Activated CD4-positive, alpha-beta T cell treated with anti-CD3 and anti-CD28 coated beads for 36 hours (primary cell): ENCODE measurements around the gene MTNR1B. TPM values are rescaled to one million over a fixed set of nuclear protein-coding genes. Genes with fewer than 3 reads are reported as not detected.

Experiments
- ATAC-seq: fragments of 200-7000 bp; cut with Tn5 transposase; one replicate; pipeline ENCODE4 v1.10.0; 2021; ENCODE audit warnings: mild to moderate bottlenecking, moderate library complexity
- CTCF ChIA-PET: fragments of 350-600 bp; sonication (Branson Sonifier 250); formaldehyde crosslinking; loops from one replicate; lab custom pipeline; 2021; ENCODE audit warnings: antibody characterized with exemption; lab: Charles Lee
- POLR2A ChIA-PET: fragments of 350-600 bp; sonication (Branson Sonifier 250); formaldehyde crosslinking; loops from one replicate; lab custom pipeline; 2021; ENCODE audit warnings: antibody characterized with exemption, inconsistent platforms; lab: Charles Lee
- DNase-seq: peaks from one replicate; pipeline ENCODE4 v3.0.0-alpha.2; 2020
- H3K27ac Mint-ChIP-seq: one replicate; pipeline ENCODE4 v1.8.0; 2021; ENCODE audit warnings: mixed read lengths
- H3K27me3 Mint-ChIP-seq: one replicate; pipeline ENCODE4 v1.8.0; 2021; ENCODE audit warnings: mixed read lengths
- H3K36me3 Mint-ChIP-seq: one replicate; pipeline ENCODE4 v1.8.0; 2021; ENCODE audit warnings: low read depth, mixed read lengths
- H3K4me1 Mint-ChIP-seq: one replicate; pipeline ENCODE4 v1.8.0; 2021; ENCODE audit warnings: mixed read lengths
- H3K4me3 Mint-ChIP-seq: one replicate; pipeline ENCODE4 v1.8.0; 2021; ENCODE audit warnings: mild to moderate bottlenecking, moderate library complexity, mixed read lengths
- H3K9me3 Mint-ChIP-seq: one replicate; pipeline ENCODE4 v1.8.0; 2021; ENCODE audit warnings: low read depth, mixed read lengths
- intact Hi-C, 2 experiments: fragments of 100-400 bp; cut with DNase I in 1 of 2; cut with micrococcal nuclease in 1 of 2; formaldehyde crosslinking; loops; one replicate each; pipeline versions ENCODE4 v1.14.2 to v1.15.1; 2022 to 2024; cut with DNase I, micrococcal nuclease
- total RNA-seq, 2 experiments: library from RNA; stranded (reverse); gene quantifications; one replicate each; pipeline ENCODE4 v1.2.3, GENCODE V29; 2021

Gene MTNR1B
- total RNA-seq, 2 experiments from 2014 or later, result not detected

DNA sequence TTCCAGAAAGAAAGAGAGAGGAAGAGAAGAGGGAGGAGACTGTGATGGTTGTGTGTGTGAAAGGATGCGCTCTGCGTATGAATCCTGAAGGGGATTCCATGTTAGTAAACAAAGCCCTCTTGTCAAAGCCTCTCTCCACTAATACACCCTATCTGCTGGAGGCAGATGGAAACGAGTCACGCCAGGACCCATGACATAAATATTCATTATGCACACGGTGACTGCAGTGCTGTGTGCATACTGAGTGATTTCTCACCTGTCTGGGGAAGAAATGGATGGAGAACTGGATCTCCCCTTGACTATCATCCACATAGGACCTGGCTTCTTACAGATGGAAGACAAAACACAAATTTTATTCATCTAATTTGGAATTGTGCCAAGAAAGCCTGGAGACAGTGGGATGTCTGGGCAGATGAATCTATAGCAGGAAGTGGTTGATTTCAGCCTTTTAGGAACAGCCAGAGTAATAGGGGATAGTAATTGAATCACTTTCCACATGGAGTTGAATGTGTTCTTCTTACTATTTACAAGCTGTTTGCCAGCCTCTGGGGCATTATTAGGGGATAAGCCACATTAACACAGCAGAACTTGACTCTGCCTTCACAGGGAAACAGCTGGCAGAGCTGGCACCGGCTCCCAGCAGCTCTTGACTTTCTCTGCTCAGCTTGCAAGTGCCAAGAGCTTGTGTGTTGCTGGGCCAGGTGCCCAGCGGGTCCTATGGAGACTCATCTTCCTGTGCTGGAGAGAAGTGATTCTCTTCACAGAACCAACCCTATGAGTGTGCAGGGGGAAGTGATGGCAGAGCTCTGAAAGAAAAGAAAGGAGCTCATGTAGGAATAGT is 9.0 kb downstream of the MTNR1B start:
- DNase-seq (no peak), ATAC-seq (no peak)
- intact Hi-C loops, result no loop called here
- H3K9me3 Mint-ChIP-seq, result no peaks in the 10 kb centered on the region
- H3K4me1 Mint-ChIP-seq, result no peaks in the 10 kb centered on the region
- no peaks in the 10 kb centered on the region for H3K36me3 Mint-ChIP-seq
- CTCF ChIA-PET, result interaction anchor here (0.7 kb wide), 1 partner anchor 48 kb away, joined by 3 read pairs; no protein-coding TSS in a partner anchor
- POLR2A ChIA-PET, result no interaction called here
- H3K4me3 Mint-ChIP-seq, result no peak overlapping the region
- peaks cover 11% of the 10 kb centered on the region for H3K27me3 Mint-ChIP-seq
- H3K27ac Mint-ChIP-seq, result no peak overlapping the region

DNA sequence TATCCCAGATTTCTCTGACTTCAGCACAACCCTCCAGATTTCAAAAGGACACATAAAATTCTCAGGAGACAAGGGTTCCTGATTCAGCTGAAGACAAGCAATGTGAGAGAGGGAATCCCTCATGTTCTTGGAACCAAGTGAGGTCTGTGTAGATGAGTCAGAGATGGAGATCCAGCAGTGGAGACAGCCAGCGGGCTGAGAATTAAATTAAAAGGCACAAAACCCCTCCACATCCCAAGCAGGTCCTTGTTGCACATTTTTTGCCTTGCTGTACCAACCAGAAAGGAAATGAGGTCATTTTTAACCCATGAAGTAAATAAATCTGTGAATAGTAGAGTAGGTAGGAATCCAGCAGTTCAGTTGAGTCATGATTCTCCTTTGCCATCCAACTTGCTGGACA is 9.7 kb downstream of the MTNR1B start:
- Mint-ChIP-seq H3K9me3 (no peaks in the 10 kb centered on the region), H3K27ac (no peak overlapping the region), H3K27me3 (peaks cover 9% of the 10 kb centered on the region), H3K4me1 (no peaks in the 10 kb centered on the region), H3K36me3 (no peaks in the 10 kb centered on the region), H3K4me3 (no peak overlapping the region)
- ATAC-seq (no peak), DNase-seq (no peak)
- ChIA-PET POLR2A (no interaction called here), CTCF (interaction anchor here (0.7 kb wide), 1 partner anchor 47 kb away, joined by 3 read pairs; no protein-coding TSS in a partner anchor)
- intact Hi-C loops, result no loop called here

DNA sequence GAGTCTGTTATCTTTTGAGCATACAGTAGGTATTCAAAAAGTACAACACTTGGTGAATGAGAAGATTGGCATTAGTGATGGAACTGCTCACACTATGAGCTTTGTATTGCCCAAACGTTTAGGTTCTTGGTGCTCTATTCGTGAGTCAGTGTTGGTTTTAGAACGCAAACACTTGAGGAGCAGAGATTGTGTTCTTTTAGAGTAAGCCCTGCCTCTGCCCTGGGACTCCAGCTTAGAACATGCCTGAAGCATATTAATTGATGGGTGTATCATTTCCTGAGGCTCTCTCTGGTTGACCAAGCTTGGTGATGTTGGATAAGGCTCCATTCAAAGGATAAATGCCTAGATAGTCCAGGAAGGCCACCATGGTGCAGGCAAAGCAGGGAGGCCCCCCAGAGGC is 10.9 kb downstream of the MTNR1B start:
- H3K36me3 Mint-ChIP-seq, result no peaks in the 10 kb centered on the region
- ChIA-PET POLR2A (no interaction called here), CTCF (no interaction called here)
- H3K27ac Mint-ChIP-seq, result no peak overlapping the region
- no peak for ATAC-seq
- H3K27me3 Mint-ChIP-seq, result peaks cover 9% of the 10 kb centered on the region
- H3K4me3 Mint-ChIP-seq, result no peak overlapping the region
- DNase-seq, result no peak
- no peaks in the 10 kb centered on the region for H3K9me3 Mint-ChIP-seq
- intact Hi-C loops, result no loop called here
- H3K4me1 Mint-ChIP-seq, result no peaks in the 10 kb centered on the region

DNA sequence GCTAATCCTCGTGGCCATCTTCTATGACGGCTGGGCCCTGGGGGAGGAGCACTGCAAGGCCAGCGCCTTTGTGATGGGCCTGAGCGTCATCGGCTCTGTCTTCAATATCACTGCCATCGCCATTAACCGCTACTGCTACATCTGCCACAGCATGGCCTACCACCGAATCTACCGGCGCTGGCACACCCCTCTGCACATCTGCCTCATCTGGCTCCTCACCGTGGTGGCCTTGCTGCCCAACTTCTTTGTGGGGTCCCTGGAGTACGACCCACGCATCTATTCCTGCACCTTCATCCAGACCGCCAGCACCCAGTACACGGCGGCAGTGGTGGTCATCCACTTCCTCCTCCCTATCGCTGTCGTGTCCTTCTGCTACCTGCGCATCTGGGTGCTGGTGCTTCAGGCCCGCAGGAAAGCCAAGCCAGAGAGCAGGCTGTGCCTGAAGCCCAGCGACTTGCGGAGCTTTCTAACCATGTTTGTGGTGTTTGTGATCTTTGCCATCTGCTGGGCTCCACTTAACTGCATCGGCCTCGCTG is 12.1 kb downstream of the MTNR1B start:
- H3K27me3 Mint-ChIP-seq, result peaks cover 9% of the 10 kb centered on the region
- intact Hi-C loops, result no loop called here
- no peaks in the 10 kb centered on the region for H3K4me1 Mint-ChIP-seq
- ChIA-PET POLR2A (no interaction called here), CTCF (interaction anchor here (0.5 kb wide), 1 partner anchor 456 kb away, joined by 3 read pairs; no protein-coding TSS in a partner anchor)
- no peak for ATAC-seq
- DNase-seq, result no peak
- H3K9me3 Mint-ChIP-seq, result no peaks in the 10 kb centered on the region
- no peaks in the 10 kb centered on the region for H3K36me3 Mint-ChIP-seq
- no peak overlapping the region for H3K4me3 Mint-ChIP-seq
- H3K27ac Mint-ChIP-seq, result no peak overlapping the region

DNA sequence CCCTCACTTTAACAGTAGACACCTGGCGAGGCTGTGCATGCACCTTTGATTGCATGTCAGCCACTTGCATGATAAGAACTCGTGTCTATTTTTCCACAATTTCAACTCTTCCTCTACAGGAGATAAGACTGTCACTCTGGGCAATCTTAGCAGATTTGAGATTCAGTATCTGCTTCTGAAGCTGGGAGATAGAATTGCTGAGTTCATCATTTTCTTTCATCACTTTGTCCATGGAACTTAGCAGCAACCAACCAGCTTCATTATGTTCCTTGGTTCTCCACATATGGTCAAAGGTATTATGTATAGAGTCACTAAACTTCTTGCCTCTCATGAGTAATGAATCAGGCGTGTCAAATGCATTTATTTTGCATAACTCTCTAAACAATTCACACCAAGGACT is 17.1 kb downstream of the MTNR1B start:
- Mint-ChIP-seq H3K27me3 (peaks cover 6% of the 10 kb centered on the region), H3K4me3 (no peak overlapping the region), H3K27ac (no peak overlapping the region), H3K4me1 (no peaks in the 10 kb centered on the region), H3K9me3 (peaks cover 3% of the 10 kb centered on the region), H3K36me3 (no peaks in the 10 kb centered on the region)
- ChIA-PET POLR2A (no interaction called here), CTCF (no interaction called here)
- ATAC-seq, result no peak
- no peak for DNase-seq
- intact Hi-C loops, result no loop called here

DNA sequence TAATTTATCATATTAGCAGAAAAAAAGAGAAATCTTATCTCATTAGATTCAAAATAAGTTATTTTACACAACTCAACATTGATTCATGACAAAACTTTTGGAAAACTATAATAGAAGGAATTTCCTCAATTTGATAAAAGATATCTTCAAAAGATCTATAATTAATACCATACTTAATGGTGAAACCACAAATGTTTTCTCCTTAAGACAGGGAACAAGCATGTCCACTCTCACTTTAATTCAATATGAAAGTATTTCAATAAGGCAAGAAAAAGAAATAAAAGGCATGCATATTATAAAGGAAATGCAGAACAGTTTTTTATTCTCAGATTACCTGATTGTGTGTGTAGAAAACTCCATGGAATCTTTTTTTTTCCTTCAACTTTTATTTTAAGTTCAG is 23.6 kb downstream of the MTNR1B start:
- Mint-ChIP-seq H3K27me3 (peaks cover 1% of the 10 kb centered on the region), H3K4me3 (no peak overlapping the region), H3K36me3 (no peaks in the 10 kb centered on the region), H3K27ac (no peak overlapping the region), H3K9me3 (peaks cover 3% of the 10 kb centered on the region), H3K4me1 (no peaks in the 10 kb centered on the region)
- no peak for DNase-seq
- CTCF ChIA-PET, result no interaction called here
- intact Hi-C loops, result no loop called here
- POLR2A ChIA-PET, result no interaction called here
- no peak for ATAC-seq

DNA sequence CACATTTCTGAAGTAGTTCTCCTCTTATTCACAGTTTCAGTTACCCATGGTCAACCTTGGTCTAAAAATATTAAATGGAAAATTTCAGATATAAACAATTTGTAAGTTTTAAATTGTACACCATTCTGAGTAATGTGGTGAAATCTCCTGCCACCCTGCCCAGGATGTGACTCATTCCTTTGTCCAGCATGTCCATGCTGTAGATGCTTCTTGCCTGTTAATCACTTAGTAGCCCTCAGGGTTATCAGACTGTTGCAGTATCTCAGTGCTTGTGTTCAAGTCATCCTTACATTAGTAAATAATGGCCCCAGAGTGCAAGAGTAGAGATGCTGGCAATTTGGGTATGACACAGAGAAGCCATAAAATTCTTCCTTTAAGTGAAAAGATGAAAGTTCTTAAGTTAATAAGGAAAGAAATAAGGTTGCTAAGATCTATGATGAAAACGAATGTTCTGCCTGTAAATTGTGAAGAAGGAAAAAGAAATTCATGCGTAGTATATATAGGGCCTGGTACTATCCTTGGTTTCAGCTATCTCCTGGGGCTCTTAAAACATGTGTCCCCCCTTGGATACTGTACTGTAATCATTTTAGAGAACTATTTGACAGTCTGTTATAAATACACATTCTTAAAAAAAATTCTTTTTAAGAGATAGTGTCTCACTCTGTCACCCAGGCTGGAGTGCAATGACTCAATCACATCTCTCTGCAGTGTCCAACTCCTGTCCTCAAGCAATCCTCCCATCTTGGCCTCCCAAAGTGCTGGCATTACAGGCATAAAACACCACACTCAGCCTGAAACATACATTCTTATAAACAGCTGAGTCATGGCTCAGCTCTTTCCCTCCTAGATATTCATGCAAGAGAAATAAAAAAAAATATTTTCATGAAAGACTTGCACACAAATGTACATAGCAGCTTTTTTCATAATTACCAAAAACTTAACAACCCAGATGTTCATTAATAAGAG is 31.3 kb downstream of the MTNR1B start:
- Mint-ChIP-seq H3K4me3 (no peak overlapping the region), H3K9me3 (no peaks in the 10 kb centered on the region), H3K27me3 (peaks cover 5% of the 10 kb centered on the region), H3K4me1 (no peaks in the 10 kb centered on the region), H3K36me3 (no peaks in the 10 kb centered on the region), H3K27ac (no peak overlapping the region)
- DNase-seq (no peak), ATAC-seq (no peak)
- ChIA-PET POLR2A (no interaction called here), CTCF (no interaction called here)
- intact Hi-C loops, result no loop called here

DNA sequence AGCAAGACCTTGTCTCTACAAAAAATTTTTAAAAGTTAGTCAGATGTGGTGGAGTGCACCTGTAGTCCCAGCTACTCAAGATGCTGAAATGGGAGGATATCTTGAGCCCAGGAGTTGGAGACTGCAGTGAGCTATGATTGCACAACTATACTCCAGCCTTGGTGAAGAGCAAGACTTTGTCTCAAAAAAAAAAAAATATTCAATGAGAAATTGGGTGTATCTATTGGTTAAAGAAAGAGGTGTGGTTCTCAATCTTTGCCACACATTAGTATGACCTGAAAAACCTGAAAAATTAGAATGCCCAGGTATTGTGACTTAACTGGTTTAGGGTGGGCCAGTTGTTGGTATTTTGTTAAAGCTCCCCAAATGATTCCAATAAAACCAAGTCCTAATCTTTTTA is 32.4 kb downstream of the MTNR1B start:
- no peak overlapping the region for H3K4me3 Mint-ChIP-seq

DNA sequence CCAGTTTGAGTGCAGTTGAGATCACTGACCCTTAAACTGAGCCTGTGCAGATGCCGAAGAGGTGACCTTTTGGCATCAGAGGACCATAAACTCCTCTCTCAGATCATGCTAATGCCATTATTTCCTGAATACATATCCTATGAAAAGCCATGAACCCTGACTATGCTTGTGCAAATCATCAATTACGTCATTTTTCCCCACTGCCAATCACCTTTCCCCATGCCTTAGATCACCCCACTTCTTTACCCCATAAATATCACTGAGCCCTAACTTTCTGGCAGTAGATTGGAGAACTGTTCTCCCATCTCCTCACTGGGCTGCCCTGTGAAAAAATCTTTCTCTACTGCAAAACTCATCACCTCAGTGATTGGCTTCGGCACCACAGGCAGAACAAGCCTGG is 32.9 kb downstream of the MTNR1B start:
- Mint-ChIP-seq H3K4me1 (no peaks in the 10 kb centered on the region), H3K36me3 (no peaks in the 10 kb centered on the region), H3K27me3 (peaks cover 6% of the 10 kb centered on the region), H3K27ac (no peak overlapping the region), H3K9me3 (no peaks in the 10 kb centered on the region), H3K4me3 (no peak overlapping the region)
- CTCF ChIA-PET, result interaction anchor here (0.6 kb wide), 1 partner anchor 9 kb away, joined by 3 read pairs; no protein-coding TSS in a partner anchor
- POLR2A ChIA-PET, result no interaction called here
- DNase-seq (no peak), ATAC-seq (no peak)
- intact Hi-C loops, result no loop called here

More for the DNA sequence above, 32.4 kb downstream of the MTNR1B start:
- H3K27me3 Mint-ChIP-seq, result peaks cover 6% of the 10 kb centered on the region
- no peaks in the 10 kb centered on the region for H3K36me3 Mint-ChIP-seq
- no peak overlapping the region for H3K27ac Mint-ChIP-seq
- no peaks in the 10 kb centered on the region for H3K4me1 Mint-ChIP-seq
- POLR2A ChIA-PET, result no interaction called here
- no peak for ATAC-seq
- intact Hi-C loops, result no loop called here
- H3K9me3 Mint-ChIP-seq, result no peaks in the 10 kb centered on the region
- no peak for DNase-seq
- CTCF ChIA-PET, result no interaction called here

DNA sequence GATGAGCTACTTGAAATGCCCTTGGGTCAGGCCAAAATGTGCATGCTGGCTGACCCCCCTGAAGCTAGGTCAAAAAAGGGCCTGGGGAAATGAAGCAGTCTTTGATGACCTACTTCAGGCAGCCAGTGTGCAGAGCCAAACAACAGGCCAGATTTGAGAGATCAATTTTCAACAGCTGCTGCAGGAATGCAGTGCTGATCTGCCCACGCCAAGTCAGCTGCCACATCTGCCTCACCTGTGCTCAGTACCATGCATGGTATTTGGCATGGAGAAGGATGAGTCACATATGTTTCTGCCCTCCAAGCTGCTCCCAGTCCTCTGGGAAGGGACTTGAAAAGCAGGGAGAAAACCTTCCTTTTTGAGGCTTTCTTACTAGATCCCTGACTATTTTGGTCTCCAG is 35.8 kb downstream of the MTNR1B start:
- H3K9me3 Mint-ChIP-seq, result peaks cover 3% of the 10 kb centered on the region
- H3K4me3 Mint-ChIP-seq, result no peak overlapping the region
- intact Hi-C loops, result no loop called here
- H3K4me1 Mint-ChIP-seq, result no peaks in the 10 kb centered on the region
- peaks cover 6% of the 10 kb centered on the region for H3K27me3 Mint-ChIP-seq
- no peak for ATAC-seq
- no peak overlapping the region for H3K27ac Mint-ChIP-seq
- H3K36me3 Mint-ChIP-seq, result no peaks in the 10 kb centered on the region
- CTCF ChIA-PET, result interaction anchor here (0.6 kb wide), 1 partner anchor 545 kb away, joined by 3 read pairs; no protein-coding TSS in a partner anchor
- DNase-seq, result no peak
- POLR2A ChIA-PET, result no interaction called here

DNA sequence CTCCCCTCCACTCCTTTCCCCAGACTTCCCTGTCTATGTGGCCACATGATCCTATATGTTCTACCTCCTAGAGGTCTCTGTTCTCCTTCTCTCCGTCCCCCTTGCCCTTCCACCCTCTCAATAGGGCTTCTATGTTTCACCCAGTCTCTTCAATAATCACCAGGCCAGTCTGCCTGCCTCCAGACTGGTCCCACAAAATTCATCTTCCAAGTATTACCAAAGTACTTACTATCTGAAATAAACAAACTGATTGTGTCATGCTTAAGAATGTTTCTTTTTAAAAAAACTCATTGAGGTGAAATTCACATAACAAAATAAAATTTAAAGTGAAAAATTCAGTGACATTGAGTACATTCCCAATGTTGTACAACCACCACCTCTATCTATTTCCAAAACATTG is 44.2 kb downstream of the MTNR1B start:
- ChIA-PET CTCF (no interaction called here), POLR2A (no interaction called here)
- Mint-ChIP-seq H3K27ac (no peak overlapping the region), H3K4me1 (no peaks in the 10 kb centered on the region), H3K27me3 (peaks cover 8% of the 10 kb centered on the region), H3K9me3 (peaks cover 6% of the 10 kb centered on the region), H3K4me3 (no peak overlapping the region), H3K36me3 (no peaks in the 10 kb centered on the region)
- no peak for ATAC-seq
- intact Hi-C loops, result no loop called here
- DNase-seq, result no peak
